Trophoblast cell (in vitro differentiated cells and primary cell): ENCODE data around the gene LCT.

Experiments
- DNase-seq, 2 donors: peaks; one replicate each; pipeline ENCODE4 v3.0.0-alpha.2; 2016
- H2AFZ ChIP-seq: 2 replicates; pipeline ENCODE4 v1.6.1; 2013; ENCODE audit warnings: low read length, moderate library complexity, mild to moderate bottlenecking; ENCODE audit not compliant: insufficient read depth, poor library complexity
- H2AK5ac ChIP-seq: 2 replicates; pipeline ENCODE4 v1.6.1; 2013; ENCODE audit warnings: mild to moderate bottlenecking, low read length
- H2BK120ac ChIP-seq: 2 replicates; pipeline ENCODE4 v1.6.1; 2013; ENCODE audit warnings: low read length, mild to moderate bottlenecking, moderate library complexity; ENCODE audit not compliant: insufficient read depth, poor library complexity
- H2BK12ac ChIP-seq: 2 replicates; pipeline ENCODE4 v1.6.1; 2013; ENCODE audit warnings: mild to moderate bottlenecking, low read length, moderate library complexity
- H2BK5ac ChIP-seq: 2 replicates; pipeline ENCODE4 v1.6.1; 2013; ENCODE audit warnings: low read length, low read depth, moderate library complexity, mild to moderate bottlenecking; ENCODE audit not compliant: poor library complexity
- H3K14ac ChIP-seq: 2 replicates; pipeline ENCODE4 v1.6.1; 2013; ENCODE audit warnings: mild to moderate bottlenecking, low read length
- H3K18ac ChIP-seq: 2 replicates; pipeline ENCODE4 v1.6.1; 2013; ENCODE audit warnings: mild to moderate bottlenecking, low read length
- H3K23ac ChIP-seq: 2 replicates; pipeline ENCODE4 v1.6.1; 2013; ENCODE audit warnings: low read length
- H3K27ac ChIP-seq: 2 replicates; pipeline ENCODE4 v1.5.1; 2013; ENCODE audit warnings: low read depth, mild to moderate bottlenecking, inconsistent platforms, low read length, moderate library complexity
- H3K27me3 ChIP-seq: 2 replicates; pipeline ENCODE4 v1.6.1; 2013; ENCODE audit warnings: inconsistent platforms, mild to moderate bottlenecking, low read length, moderate library complexity; ENCODE audit not compliant: insufficient read depth
- H3K36me3 ChIP-seq, 2 experiments: 1 replicate in 1 of 2; 2 replicates in 1 of 2; pipeline ENCODE4 v1.6.1; 2013; ENCODE audit warnings: low read length in 2 of 2, mild to moderate bottlenecking in 2 of 2, moderate library complexity in 1 of 2; ENCODE audit not compliant: insufficient read depth in 2 of 2, control insufficient read depth in 1 of 2
- H3K4ac ChIP-seq: 2 replicates; pipeline ENCODE4 v1.6.1; 2013; ENCODE audit warnings: low read depth, mild to moderate bottlenecking, low read length, moderate library complexity
- H3K4me1 ChIP-seq, 2 experiments: 1 replicate in 1 of 2; 2 replicates in 1 of 2; pipeline ENCODE4 v1.6.1; 2013; ENCODE audit warnings: low read length in 2 of 2, mild to moderate bottlenecking in 2 of 2, moderate library complexity in 1 of 2; ENCODE audit not compliant: insufficient read depth in 2 of 2, control insufficient read depth in 1 of 2
- H3K4me2 ChIP-seq: 2 replicates; pipeline ENCODE4 v1.6.1; 2013; ENCODE audit warnings: inconsistent platforms, mild to moderate bottlenecking, low read length, moderate library complexity
- H3K4me3 ChIP-seq: 2 replicates; pipeline ENCODE4 v1.5.1; 2013; ENCODE audit warnings: mild to moderate bottlenecking, low read depth, low read length, inconsistent platforms
- H3K79me1 ChIP-seq: one replicate; pipeline ENCODE4 v1.6.1; 2013; ENCODE audit warnings: low read length
- H3K79me2 ChIP-seq: 2 replicates; pipeline ENCODE4 v1.6.1; 2013; ENCODE audit warnings: low read length, mild to moderate bottlenecking; ENCODE audit not compliant: control insufficient read depth, insufficient read depth, poor library complexity
- H3K9ac ChIP-seq: 2 replicates; pipeline ENCODE4 v1.6.1; 2013; ENCODE audit warnings: mild to moderate bottlenecking, low read length
- H3K9me3 ChIP-seq: 2 replicates; pipeline ENCODE4 v1.6.1; 2013; ENCODE audit warnings: low read depth, mild to moderate bottlenecking, control low read depth, inconsistent platforms, low read length; ENCODE audit not compliant: insufficient read depth
- H4K12ac ChIP-seq: 2 replicates; pipeline ENCODE4 v1.6.1; 2013; ENCODE audit warnings: low read depth, mild to moderate bottlenecking, low read length, moderate library complexity
- H4K8ac ChIP-seq: 2 replicates; pipeline ENCODE4 v1.6.1; 2013; ENCODE audit warnings: low read depth, mild to moderate bottlenecking, low read length, moderate library complexity
- H4K91ac ChIP-seq: one replicate; pipeline ENCODE4 v1.6.1; 2013; ENCODE audit warnings: low read depth, mild to moderate bottlenecking, low read length, moderate library complexity
- WGBS: extraction: QIAGEN DNeasy Blood & Tissue Kit; methylation state at CpG from one replicate; pipeline ENCODE4 v1.1.7; 2013; ENCODE audit warnings: missing lambda C conversion rate; ENCODE audit not compliant: insufficient read length, insufficient coverage; ENCODE audit errors: extremely low coverage; 5-methylcytosine and 5-hydroxymethylcytosine counted together

Gene LCT

DNA sequence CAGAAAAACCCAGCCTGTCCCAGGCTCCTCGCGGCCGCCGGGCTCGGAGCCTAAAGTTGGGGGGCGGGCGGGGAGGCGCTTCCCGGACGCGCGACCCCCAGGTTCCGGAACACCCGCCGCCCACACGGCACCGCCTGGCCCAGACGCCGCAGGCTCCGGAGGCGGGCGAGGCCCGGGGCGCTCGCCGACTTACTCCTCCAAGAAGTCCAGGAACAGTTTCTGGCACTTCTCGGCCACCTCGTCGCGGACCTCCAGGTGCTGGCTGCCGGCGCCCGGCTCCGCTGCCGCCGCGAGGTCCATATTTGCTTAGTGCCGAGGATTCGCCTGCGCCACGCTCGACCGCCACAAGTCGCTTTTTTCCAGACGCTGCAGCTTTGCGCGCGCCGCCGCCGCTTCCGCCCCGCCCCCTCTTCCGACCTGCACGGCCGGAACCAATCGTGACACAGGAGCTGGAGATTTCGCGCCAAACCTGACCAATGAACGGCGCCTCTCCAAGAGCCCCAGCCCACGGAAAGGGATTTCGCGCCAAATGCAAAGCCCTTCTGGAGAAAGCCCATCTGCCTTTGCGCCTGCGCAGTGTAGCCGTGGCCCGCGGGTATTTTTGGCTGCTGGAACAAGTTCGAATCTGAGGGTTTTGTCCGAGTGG lies 39.2 kb upstream of the LCT start, which contains the start of gene MCM6:
Gene MCM6, minus strand, starts transcription at position 378 of the 646 bp plus-strand sequence. Its CDS starts 78 bp downstream, at position 300.
- peak within 1 kb of the TSS; percentile 77 for H4K8ac ChIP-seq
- no peaks in the 10 kb centered on the region for H3K9me3 ChIP-seq
- H4K91ac ChIP-seq: peak within 1 kb of the TSS; percentile 63
- H2BK5ac ChIP-seq: peak within 1 kb of the TSS; percentile 57
- H3K36me3 ChIP-seq: peaks cover 3 to 4% of the 10 kb centered on the region in 2 experiments
- no peak within 1 kb of the TSS for H2AK5ac ChIP-seq
- H3K79me1 ChIP-seq: peaks cover 7% of the 10 kb centered on the region
- peak; percentile 97 to 99 for DNase-seq
- no CpG with 5 or more reads among the region's 71 CpGs for WGBS
- H3K14ac ChIP-seq: peak within 1 kb of the TSS; percentile 19
- peak within 1 kb of the TSS; percentile 78 for H3K4me3 ChIP-seq
- no peak within 1 kb of the TSS for H3K23ac ChIP-seq
- peak within 1 kb of the TSS; percentile 54 for H2BK120ac ChIP-seq
- H3K27me3 ChIP-seq: no peaks in the 10 kb centered on the region
- H3K4me1 ChIP-seq: peaks cover 0 to 6% of the 10 kb centered on the region in 2 experiments
- H4K12ac ChIP-seq: peak within 1 kb of the TSS; percentile 71
- H3K79me2 ChIP-seq: peaks cover 5% of the 10 kb centered on the region
- peak within 1 kb of the TSS; percentile 92 for H3K4me2 ChIP-seq
- H3K18ac ChIP-seq: peak within 1 kb of the TSS; percentile 73
- H3K9ac ChIP-seq: peak within 1 kb of the TSS; percentile 91
- H2BK12ac ChIP-seq: no peak within 1 kb of the TSS
- peak within 1 kb of the TSS; percentile 13 for H3K27ac ChIP-seq
- H2AFZ ChIP-seq: peak within 1 kb of the TSS; percentile 96
- H3K4ac ChIP-seq: peak within 1 kb of the TSS; percentile 74

DNA sequence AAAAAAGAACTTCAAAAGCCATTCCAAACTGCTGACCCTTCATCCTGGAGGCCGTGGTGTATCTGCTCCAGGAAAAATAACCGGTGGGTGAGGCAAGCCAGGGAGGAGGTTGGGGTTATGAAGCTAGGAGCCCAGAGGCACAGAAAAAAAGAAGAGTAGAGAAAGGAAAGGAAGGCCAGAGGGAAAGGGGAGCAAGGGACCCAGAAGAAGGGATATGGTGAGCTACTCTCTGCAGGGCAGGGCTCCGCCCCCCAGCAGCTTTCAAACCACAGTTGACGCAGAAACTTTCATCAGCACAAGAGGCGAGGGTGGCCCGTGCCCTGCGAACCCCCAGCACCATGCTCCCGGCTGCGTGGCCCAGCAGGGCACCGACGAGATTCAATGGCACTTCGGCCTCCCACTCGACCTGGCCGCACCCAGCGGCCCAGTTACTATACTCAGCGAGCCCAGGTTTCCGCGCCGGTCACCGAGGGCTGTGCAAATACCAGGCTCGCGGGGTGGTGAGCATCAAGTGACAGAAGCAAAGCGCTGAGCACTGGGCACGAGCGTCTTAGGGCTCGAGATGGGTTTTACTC lies 38.6 kb upstream of the LCT start:
- H3K27me3 ChIP-seq: no peaks in the 10 kb centered on the region
- peak overlapping the region; percentile 92 for H3K4me2 ChIP-seq
- H2AK5ac ChIP-seq: no peak overlapping the region
- H3K9me3 ChIP-seq: no peaks in the 10 kb centered on the region
- peak overlapping the region; percentile 28 for H3K9ac ChIP-seq
- peak overlapping the region; percentile 63 for H4K91ac ChIP-seq
- peak overlapping the region; percentile 74 for H3K4ac ChIP-seq
- no peak overlapping the region for H2BK12ac ChIP-seq
- peaks cover 7% of the 10 kb centered on the region for H3K79me1 ChIP-seq
- H3K14ac ChIP-seq: peak overlapping the region; percentile 19
- peaks cover 5 to 9% of the 10 kb centered on the region in 2 experiments for H3K36me3 ChIP-seq
- H3K27ac ChIP-seq: peak overlapping the region; percentile 13
- peaks cover 0 to 6% of the 10 kb centered on the region in 2 experiments for H3K4me1 ChIP-seq
- no peak overlapping the region for H4K12ac ChIP-seq
- WGBS: no CpG with 5 or more reads among the region's 26 CpGs
- peak overlapping the region; percentile 57 for H2BK5ac ChIP-seq
- no peak overlapping the region for H3K23ac ChIP-seq
- H2AFZ ChIP-seq: peak overlapping the region; percentile 96
- H2BK120ac ChIP-seq: peak overlapping the region; percentile 54
- H3K18ac ChIP-seq: peak overlapping the region; percentile 60
- H3K79me2 ChIP-seq: peaks cover 5% of the 10 kb centered on the region
- H4K8ac ChIP-seq: peak overlapping the region; percentile 77
- H3K4me3 ChIP-seq: peak overlapping the region; percentile 78
- DNase-seq: peak; percentile 25 to 58

GRCh38 chr2:135874777-135875365 lies 37.9 kb upstream of the LCT start:
- no peak overlapping the region for H2BK12ac ChIP-seq
- no peaks in the 10 kb centered on the region for H3K27me3 ChIP-seq
- H2BK120ac ChIP-seq: no peak overlapping the region
- no peak overlapping the region for H3K4ac ChIP-seq
- no peak overlapping the region for H4K12ac ChIP-seq
- WGBS: no CpG with 5 or more reads among the region's 19 CpGs
- peaks cover 5% of the 10 kb centered on the region for H3K79me2 ChIP-seq
- H4K91ac ChIP-seq: no peak overlapping the region
- H3K36me3 ChIP-seq: peaks cover 5 to 13% of the 10 kb centered on the region in 2 experiments
- no peak overlapping the region for H3K9ac ChIP-seq
- H3K18ac ChIP-seq: no peak overlapping the region
- no peak for DNase-seq
- no peak overlapping the region for H4K8ac ChIP-seq
- H3K27ac ChIP-seq: no peak overlapping the region
- no peak overlapping the region for H2AFZ ChIP-seq
- no peak overlapping the region for H2AK5ac ChIP-seq
- peaks cover 7% of the 10 kb centered on the region for H3K79me1 ChIP-seq
- H3K4me1 ChIP-seq: peaks cover 0 to 6% of the 10 kb centered on the region in 2 experiments
- no peak overlapping the region for H3K14ac ChIP-seq
- H3K9me3 ChIP-seq: no peaks in the 10 kb centered on the region
- peak overlapping the region; percentile 92 for H3K4me2 ChIP-seq
- no peak overlapping the region for H3K23ac ChIP-seq
- no peak overlapping the region for H2BK5ac ChIP-seq
- H3K4me3 ChIP-seq: no peak overlapping the region

DNA sequence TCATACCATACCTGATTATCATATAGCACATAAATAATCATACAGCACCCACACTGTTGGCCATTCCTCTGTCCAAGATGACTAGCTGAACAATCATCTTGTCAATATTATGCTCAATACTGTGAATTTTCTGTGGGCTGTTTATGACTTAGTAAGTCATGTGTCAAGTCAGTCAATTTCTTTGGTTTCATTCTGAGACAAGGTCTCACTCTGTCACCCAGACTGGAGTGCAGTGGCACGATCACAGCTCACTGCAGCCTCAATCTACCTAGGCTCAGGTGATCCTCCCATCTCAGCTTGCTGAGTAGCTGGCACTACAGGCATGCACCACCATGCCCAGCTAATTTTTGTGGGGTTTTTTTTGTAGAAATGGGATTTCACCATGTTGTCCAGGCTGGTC lies 33.6 kb upstream of the LCT start:
- no CpG with 5 or more reads among the region's 1 CpG for WGBS
- no peak overlapping the region for H2BK120ac ChIP-seq
- H3K79me1 ChIP-seq: peaks cover under 1% of the 10 kb centered on the region
- H3K27ac ChIP-seq: no peak overlapping the region
- H3K4me1 ChIP-seq: peaks cover 0 to 6% of the 10 kb centered on the region in 2 experiments
- H3K79me2 ChIP-seq: peaks cover under 1% of the 10 kb centered on the region
- no peak overlapping the region for H4K12ac ChIP-seq
- H2AFZ ChIP-seq: no peak overlapping the region
- no peak overlapping the region for H3K4me3 ChIP-seq
- no peak overlapping the region for H3K14ac ChIP-seq
- no peaks in the 10 kb centered on the region for H3K9me3 ChIP-seq
- H2BK5ac ChIP-seq: no peak overlapping the region
- no peak overlapping the region for H3K18ac ChIP-seq
- no peak overlapping the region for H3K4me2 ChIP-seq
- H3K9ac ChIP-seq: no peak overlapping the region
- no peak overlapping the region for H3K4ac ChIP-seq
- no peak overlapping the region for H4K8ac ChIP-seq
- no peak overlapping the region for H4K91ac ChIP-seq
- H3K36me3 ChIP-seq: peaks cover 16 to 27% of the 10 kb centered on the region in 2 experiments
- no peak overlapping the region for H2BK12ac ChIP-seq
- no peak for DNase-seq
- H2AK5ac ChIP-seq: no peak overlapping the region
- no peaks in the 10 kb centered on the region for H3K27me3 ChIP-seq
- H3K23ac ChIP-seq: no peak overlapping the region
